GM18508 (cell line): Measurements from ENCODE around the gene FTO.

Experiments
- ATAC-seq: cut with Tn5 transposase; IDR thresholded peaks from one replicate; pipeline ENCODE4 v1.9.1; 2021; ENCODE audit warnings: moderate number of reproducible peaks; ENCODE audit not compliant: insufficient read depth, unreplicated experiment

Gene FTO

DNA sequence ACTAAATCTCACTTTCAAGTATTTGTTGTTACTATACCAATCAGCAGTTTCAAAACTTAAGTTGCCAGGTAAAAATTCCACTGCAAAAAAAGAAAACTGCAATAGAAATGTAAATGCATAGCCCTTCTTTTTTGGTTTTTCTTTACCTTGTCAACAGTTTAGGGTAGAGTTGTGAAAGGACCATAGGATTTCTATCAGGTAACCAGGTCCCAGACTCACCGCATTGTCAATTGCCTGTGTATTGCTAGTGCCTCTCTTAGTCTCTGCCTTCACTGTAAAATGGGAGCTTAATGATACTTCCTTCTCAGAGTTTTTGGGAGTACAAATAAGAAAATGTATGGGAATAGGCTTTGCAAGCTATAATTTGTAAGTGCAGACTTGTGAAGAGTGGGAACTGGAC lies 145.0 kb downstream of the FTO start:
- no peak for ATAC-seq

GRCh38 chr16:53849585-53849984 lies 145.6 kb downstream of the FTO start:
- ATAC-seq = no peak

- ATAC-seq = no peak
These were observed 146.0 kb downstream of the FTO start for GRCh38 chr16:53849994-53850393.

DNA sequence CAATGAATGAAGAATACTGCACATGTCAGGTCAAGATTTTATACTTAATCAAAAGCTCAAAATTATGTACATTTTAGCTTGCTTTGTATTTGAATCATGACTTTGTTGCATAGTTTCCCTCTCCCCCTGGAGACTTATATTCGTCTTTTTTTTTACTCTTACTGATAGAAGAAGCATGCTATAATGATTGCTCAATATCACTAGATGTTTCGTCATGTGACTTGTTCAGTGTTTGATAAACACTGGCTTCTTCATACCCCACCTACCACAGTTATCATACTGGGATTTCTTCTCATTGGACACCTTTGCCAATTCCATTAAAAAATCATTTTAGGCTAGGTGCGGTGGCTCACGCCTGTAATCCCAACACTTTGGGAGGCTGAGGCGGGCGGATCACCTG lies 148.7 kb downstream of the FTO start:
- no peak for ATAC-seq

- ATAC-seq = no peak
These were observed 151.1 kb downstream of the FTO start for GRCh38 chr16:53855056-53855455.

DNA sequence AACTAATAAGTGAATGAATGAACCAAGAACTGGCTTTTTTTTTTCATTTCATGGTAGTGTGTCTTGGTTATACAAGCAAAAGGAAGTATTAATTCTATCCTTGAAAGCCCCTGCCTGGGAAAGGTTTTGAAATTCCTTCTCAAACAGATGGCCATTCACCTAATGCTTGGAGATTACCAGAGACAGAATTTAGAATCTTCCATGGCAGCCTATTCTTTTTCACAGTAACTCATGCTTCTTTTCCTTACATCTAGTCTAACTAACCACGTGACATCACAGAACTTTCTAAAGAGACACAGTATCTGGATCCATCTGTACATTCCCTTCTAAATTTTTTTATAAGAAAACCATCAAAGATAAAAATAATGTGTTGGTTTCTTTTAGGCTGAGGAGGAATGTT lies 151.6 kb downstream of the FTO start:
- ATAC-seq = no peak

GRCh38 chr16:53859995-53860540 lies 156.1 kb downstream of the FTO start:
- ATAC-seq = no peak

DNA sequence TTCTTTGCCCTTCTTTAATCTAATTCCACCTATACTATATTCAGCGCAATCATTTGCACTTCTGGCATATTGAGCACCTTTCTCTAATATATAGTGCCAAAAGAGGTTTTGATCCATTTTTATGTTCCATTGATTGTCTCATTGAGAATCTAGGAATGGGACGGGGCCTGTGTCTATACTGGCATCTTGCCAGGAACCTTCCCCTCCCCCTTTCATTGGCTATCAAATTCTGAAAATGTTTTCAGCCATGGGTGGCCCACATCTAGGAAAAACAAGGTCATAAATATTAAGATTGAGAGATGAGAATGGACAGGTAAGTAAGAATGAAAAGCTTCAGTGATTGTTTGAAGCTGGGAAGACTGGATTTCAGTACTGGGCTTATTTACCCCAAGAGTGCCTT lies 159.9 kb downstream of the FTO start:
- no peak for ATAC-seq

- no peak for ATAC-seq
These were observed 161.0 kb downstream of the FTO start for GRCh38 chr16:53864819-53865493.

- no peak for ATAC-seq
These were observed 161.5 kb downstream of the FTO start for GRCh38 chr16:53865494-53865863.

- ATAC-seq = no peak
These were observed 162.6 kb downstream of the FTO start for GRCh38 chr16:53866520-53866919.

- ATAC-seq = no peak
These were observed 166.9 kb downstream of the FTO start for GRCh38 chr16:53870831-53871230.

DNA sequence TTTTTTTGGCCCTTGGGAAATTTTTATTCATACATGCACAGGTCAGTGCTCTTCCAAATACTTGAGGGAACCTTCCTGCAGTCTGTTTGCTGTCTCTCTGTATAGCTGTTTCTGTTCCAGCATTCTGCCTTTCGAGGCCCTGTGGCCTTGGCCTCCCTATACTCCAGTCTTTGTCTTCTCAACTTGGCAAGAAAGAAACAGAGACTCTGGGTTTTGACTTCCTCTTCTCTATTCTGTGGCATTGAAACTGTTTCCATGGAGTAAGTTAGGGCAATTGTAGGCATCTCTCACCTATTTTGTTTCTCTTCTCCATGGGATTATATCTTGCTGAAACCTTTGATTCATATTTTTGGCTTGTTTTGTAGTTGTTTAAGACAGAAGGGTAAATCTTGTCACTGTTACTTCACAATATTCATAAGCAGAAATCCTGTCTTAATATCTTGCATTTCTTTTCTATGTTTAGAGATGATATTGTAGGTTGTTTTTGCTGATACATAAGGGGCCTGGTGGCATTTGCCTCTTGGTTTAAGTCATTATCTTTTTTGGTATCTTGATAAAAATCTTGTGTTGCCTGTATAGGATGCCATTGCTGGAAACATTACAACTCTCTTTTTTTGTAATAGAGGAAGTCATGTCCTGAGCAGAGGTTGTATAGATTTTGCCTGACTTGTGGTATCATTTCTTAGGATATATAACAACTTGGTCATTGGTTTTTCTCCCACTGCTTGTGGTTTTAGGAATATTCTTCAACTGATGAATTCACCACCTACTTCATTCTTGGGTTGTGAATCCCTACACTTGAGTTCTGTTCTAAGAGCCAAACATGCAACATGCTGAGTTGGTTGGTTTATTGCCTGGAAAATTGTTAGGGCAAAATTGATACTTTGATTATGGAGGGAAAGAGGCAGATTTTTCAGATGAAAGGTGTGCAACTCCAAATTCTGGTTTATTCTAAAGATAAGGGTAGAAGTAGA lies 168.6 kb downstream of the FTO start:
- no peak for ATAC-seq

DNA sequence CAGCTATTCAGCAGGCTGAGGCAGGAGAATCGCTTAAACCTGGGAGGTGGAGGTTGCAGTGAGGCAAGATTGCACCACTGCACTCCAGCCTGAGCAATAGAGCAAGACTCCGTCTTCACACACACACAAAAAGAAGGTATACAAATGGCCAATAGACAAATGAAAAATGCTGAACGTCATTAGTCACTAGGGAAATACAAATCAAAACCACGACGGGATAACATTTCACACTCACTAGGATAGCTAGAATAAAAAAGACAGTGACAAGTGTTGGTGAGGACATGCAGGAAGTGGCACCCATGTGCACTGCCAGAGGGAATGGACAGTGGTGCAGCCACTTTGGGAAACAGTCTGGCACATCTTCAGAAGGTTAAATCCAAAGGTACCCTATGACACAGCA lies 172.9 kb downstream of the FTO start:
- ATAC-seq = no peak

DNA sequence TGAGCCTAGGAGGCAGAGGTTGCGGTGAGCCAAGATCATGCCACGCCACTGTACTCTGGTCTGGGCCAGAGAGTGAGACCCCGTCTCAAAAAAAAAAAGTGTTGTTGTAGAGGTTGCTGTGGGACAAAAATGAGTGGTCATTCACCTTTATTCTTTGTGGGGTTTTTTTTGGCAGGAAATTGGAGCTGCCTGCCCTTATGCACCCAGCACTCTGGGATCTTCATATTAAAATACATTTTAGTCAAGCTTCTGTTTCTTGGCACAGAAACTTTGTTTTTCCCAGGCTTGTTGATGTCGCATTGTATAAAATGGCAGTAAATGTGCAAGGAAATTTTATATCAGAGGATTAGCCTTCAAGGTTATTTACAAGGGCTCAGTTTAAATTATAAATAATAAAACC lies 174.3 kb downstream of the FTO start:
- no peak for ATAC-seq

DNA sequence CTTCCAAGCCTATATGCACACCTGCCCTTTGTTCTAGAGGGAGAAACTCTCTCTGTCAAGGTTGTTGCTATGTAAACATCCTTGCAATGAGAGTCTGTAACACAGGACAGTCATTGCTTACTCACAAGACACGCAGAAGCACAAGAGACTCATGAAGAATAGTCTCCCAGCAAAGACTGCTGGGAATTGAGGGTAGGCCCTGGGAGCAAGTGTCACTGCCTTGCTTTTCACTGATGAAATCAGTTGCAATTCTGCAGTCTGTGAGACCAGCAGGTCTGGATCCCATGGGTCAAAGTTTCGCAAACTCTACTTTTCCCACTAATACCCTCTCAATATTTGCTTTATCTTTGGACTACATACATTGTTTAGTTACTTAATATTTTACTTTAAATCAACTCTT lies 177.4 kb downstream of the FTO start:
- ATAC-seq = no peak

DNA sequence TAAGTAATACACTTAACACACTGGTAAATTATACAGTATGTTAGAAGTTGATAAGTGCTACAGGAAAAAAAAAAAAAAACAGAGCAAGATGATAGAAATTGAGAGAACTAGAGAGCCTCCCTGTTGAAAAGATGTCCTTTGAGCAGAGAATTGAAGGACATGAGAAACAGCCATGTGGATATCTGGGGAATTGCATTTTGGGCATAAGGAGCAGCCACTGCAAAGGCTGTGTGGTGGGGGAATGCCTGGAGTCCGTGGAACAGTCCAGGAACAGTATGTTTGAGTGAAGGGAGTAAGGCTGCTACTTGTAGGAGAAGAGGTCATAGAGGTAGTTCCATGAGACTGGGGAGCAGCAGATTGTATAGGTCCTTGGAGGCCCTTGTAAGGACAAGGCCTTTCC lies 178.4 kb downstream of the FTO start:
- no peak for ATAC-seq

GRCh38 chr16:53884748-53885147 lies 180.8 kb downstream of the FTO start:
- no peak for ATAC-seq

DNA sequence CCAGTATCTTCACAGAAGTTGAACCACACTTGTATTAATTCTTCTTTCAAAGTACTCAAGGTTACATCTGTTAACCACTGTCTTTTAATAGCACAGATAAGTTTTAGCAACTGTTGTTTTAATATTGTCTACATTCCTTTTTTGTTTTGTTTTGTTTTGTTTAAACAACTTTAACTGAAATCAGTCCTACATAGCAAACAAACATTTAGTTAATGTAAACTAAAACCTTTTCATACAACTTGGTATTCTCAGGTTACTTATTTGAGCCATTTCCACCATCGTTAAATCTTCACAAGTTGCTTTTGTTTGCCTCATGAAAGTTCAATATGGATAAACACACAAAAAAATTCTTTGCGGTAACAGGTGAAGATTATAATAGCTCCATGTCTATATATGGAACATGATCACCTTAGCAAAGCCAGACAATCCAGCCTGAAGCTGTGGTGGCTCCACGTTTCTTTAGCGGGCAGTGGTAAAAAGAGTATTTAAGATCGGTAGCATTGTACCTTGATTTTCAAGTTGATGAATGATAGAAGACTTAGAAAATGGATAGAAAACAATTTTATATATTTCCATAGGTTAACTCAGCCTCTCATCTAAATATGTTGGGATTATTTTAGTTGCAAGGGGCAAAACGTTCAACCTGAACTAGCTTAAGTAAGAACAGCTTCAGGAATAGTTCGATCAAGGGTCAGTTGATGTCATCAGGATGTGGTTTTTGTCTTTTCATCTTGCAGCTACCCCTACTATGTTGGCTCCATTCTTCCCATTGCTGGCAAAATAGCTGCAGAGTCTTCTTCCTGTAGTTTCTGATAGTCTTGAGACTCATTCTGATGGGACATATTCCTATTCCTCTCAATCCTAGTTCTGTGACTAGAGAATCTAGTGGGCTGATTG lies 182.8 kb downstream of the FTO start:
- no peak for ATAC-seq

DNA sequence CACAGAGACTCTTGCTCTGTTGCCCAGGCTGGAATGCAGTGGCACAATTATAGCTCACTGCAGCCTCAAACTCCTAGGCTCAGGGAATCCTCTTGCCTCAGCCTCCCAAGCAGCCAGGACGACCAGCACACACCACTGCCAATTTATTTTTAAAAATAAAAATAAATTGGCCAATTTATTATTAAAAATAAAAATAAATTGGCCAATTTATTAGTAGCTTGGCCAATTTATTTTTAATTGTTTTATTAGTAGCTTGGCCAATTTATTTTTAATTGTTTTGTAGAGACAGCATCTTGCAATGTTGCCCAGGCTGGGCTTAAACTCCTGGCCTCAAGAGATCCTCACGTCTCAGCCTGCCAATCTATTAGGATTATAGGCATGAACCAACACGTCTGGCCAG lies 184.3 kb downstream of the FTO start:
- no peak for ATAC-seq
